NCI-H510A treated with DMSO at 0.1 percent for 48 hours (cell line): ENCODE results near the gene ELN.
"Not testable (repeated sequence)": the region's sequence is repeated elsewhere in the genome, so short reads cannot be mapped to it uniquely, and the experiment has no call there.

Experiments used
- DNase-seq: peaks from one replicate; lab custom pipeline; 2025; lab: John Stamatoyannopoulos, UW

The ELN gene

DNA sequence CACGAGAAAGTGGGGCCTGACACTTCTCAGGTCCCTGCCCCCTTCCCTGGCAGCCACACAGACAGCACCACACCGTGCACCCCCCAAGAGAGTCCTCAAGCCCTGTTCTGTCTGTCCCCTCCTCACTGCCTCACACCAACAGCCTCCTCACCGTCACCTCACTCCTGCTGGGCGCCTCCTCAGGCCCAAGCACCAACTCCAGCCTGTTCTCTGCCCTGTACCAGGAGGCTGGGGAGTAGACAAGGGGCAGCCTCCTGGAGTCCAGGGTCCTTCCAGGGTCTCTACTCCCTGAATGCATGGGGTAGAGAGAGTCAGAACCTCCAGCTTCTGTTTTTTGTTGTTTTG lies 26.9 kb upstream of the ELN start:
- DNase-seq, result no peak

- DNase-seq, result no peak
Measured at GRCh38 chr7:74002474-74003017, 25.4 kb upstream of the ELN start.

GRCh38 chr7:74003621-74004020 lies 24.4 kb upstream of the ELN start:
- no peak for DNase-seq

DNA sequence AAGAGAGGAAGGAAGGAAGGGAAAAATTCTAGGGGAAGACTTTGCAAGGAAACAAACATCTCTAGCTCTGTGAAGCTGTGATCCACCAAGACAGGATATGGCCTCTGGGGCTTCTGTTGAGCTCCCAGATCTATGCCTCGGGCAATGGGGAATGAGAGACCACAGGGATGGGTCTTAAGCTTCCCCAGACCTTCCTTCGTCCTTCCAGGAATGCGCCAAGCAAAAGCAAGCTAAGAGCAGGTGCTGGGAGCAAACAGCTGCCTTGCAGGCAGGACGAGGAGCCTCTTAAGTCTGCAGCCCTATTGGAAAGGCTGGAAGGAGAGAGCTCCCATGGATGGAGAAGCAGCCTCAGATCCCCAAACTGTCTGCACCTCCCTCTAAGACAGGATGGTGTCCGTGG lies 21.9 kb upstream of the ELN start:
- no peak for DNase-seq

DNA sequence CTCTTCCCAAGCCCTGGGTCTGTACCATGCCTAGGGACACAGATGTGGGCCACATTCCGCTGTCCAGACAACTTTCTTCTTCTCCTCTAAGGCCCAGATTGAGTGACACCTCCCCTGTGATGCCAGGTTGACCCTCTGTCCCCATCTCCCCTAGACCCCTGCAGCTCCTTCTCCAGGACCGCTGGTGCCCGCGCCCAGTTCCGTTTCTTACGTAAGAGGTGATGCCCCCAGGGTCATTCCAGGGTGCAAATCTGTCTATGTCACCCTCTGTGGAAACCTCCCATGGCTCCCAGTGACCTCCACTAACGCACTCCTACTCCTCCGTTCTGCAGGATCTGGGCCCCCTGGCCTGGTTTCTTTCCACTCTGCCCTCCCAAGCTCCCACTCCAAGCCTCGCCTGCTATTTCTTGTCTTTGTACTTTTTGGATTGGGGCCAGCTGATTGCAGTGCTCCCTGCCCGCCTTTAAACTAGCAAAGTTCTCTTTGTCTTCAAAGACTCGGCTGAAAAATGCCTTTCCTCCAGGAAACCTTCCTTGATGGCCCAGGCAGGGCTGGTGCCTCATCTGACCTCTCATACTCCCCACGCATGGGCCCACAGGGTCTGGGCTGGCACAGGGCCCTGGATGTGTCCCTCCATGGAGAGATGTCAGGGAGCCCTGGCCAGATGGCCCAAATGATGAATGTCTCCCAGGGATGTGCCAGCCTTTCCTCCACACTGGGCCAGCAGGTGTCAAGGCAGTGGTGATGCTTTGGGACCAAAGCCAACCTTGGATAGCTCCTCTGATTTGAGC lies 21.3 kb upstream of the ELN start:
- DNase-seq, result no peak

GRCh38 chr7:74007242-74007567 lies 20.8 kb upstream of the ELN start:
- no peak for DNase-seq

GRCh38 chr7:74008687-74009086 lies 19.3 kb upstream of the ELN start:
- no peak for DNase-seq

GRCh38 chr7:74009719-74010118 lies 18.3 kb upstream of the ELN start:
- no peak for DNase-seq

DNA sequence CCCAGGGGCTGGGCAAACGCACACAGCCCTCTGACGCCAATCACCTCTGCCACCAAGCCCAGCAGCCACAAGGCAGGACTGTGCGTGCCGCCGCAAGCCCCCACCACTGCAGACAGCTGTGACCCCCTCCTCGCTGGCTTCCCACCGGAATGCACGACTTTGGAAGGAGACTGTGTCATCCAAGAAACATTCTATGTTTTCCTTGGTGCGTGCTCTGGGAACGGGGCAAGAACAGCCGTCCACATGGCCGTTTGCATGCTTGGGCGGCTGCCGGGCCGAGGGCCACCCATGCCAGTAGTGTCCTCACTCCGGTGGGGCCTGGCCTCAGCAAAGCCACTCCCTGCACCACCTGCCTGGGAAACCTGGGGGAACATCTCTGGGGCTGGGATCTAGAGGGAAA lies 17.6 kb upstream of the ELN start:
- DNase-seq, result no peak

- not testable (repeated sequence) for DNase-seq
Measured at GRCh38 chr7:74011421-74011820, 16.6 kb upstream of the ELN start.

GRCh38 chr7:74012842-74013249 lies 15.1 kb upstream of the ELN start:
- no peak for DNase-seq

GRCh38 chr7:74013539-74014272 lies 14.3 kb upstream of the ELN start:
- DNase-seq, result no peak

DNA sequence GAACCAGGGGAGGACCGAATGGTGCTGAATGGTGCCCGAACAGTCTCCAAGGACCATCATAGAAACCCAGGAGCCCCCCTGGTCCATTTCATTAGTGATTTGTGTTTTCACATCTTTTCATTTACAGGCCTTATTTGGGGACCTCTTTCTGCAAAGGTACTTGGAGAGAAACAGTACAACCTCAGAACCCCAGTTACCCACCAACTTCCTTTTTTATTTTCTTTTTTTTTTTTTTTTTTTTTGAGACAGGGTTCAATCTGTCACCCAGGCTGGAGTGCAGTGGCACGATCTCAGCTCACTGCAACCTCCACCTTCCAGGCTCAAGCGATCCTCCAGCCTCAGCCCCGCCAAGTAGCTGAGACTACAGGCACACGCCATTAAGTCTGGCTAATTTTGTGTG lies 13.0 kb upstream of the ELN start:
- no peak for DNase-seq

DNA sequence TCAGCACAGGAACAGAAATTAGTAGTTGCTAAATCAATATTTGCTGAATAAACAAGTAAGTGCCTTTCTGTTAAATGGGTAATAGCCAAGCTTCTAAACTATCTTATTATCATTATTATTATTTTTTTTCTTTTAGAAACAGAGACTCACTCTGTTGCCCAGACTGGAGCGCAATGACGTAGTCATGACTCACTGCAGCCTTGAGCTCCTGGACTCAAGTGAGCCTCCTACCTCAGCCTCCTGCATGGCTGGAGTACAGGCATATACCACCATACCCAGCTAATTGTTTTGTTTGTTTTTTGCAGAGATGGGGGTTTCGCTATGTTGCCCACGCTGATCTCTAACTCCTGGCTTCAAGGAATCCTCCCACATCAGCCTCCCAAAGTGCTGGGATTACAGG lies 12.3 kb upstream of the ELN start:
- no peak for DNase-seq

DNA sequence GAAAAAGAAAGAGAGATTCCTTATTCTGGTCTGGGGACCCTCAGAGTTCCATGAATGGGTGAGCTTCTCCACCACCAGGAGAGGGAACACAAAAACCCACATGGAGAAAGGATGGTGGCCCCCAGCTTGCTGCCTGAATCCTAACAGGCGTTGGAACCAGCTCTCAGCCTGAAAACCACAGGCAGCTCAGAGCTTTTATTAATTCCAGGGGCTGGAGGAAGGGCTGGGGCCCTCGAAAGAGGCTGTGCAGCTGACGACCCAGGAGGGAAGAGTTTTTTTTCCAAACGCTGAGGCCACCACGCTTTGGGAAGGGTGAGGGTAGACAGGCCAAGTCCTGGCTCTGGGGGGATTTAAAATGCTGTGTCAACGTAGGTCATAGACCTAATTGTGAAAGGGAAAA lies 10.8 kb upstream of the ELN start:
- DNase-seq, result no peak

- no peak for DNase-seq
Measured at GRCh38 chr7:74018246-74018895, 9.6 kb upstream of the ELN start.

DNA sequence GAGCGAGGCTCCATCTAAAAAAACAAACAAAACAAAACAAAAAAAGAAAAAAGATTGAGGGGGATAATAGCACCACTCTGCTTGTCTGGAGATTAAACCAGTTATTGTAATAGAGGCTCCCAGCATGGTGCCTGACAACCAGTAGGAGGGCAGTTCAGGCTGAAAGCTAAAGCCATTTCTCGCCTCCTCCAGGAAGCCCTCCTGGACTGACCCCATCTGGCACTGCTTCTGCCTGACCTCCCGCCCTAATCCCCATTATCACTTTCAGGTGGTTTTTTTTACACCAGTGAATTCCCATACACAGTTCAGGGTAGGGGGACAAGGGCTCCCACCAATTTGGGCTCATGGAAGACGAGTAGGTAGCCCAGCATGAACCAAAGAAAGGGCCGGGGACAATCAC lies 8.8 kb upstream of the ELN start:
- no peak for DNase-seq

DNA sequence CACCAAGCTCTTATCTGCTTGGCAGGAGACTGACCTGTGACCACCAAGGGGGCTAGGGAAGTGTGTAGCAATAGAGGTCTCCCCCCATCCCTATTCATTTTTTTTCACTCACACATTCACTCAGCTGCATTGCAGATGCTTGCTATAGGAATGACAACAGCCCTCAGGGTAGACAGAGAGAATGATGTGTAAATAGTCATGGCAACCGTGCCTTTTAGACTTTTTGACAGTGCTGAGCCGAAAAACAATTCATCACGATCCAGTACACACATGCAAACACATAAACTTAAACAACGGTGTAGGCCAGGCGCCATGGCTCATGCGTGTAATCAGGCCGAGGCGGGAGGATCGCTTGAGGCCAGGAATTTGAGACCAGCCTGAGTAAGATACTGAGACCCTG lies 7.6 kb upstream of the ELN start:
- no peak for DNase-seq

GRCh38 chr7:74021546-74022320 lies 6.2 kb upstream of the ELN start:
- no peak for DNase-seq

DNA sequence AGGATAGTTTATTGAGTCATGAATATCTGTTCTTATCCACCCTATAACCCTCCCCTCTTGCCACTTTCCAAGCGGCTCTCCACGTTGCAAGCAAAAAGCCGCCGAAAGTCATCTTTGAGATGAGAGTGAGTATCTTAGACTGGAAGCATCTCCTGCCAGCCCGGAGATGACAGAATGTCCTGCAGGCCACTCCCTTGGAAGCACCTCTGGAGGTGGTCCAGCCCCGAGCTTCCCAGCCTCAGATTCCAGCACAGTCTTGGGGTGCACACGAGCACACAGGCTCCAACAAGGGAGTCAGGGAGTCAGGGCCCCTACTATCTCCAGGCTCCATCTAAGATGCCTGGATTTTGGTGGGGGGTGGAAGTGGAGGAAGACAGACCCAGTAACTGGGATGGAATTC lies 5.5 kb upstream of the ELN start:
- DNase-seq, result no peak

DNA sequence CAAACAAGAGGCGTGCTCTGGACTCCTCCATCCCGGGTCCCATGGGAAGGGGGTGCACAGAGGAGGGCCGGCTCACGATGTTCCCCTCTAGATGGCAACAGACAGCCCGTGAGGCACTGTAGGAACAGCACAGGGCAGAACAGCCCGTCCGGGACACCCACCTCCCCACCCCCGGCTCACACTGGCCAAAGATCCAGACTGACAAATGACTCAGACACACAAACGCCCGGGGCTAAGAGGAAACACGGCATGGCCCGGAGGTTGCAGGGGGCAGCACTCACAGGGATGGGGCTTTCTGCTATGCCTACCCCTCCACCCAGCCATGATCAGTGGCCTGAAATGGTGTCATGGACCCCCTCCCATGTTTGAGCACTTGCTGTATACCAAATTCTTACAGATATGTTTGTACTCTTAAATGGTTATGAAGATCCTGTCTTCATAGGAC lies 4.9 kb upstream of the ELN start:
- DNase-seq, result no peak

- no peak for DNase-seq
Measured at GRCh38 chr7:74023786-74024185, 4.2 kb upstream of the ELN start.
